Measurements from ENCODE around the gene U2SURP.
"Not testable (repeated sequence)": the region's sequence is repeated elsewhere in the genome, so short reads cannot be mapped to it uniquely, and the experiment has no call there.

Gene U2SURP

DNA sequence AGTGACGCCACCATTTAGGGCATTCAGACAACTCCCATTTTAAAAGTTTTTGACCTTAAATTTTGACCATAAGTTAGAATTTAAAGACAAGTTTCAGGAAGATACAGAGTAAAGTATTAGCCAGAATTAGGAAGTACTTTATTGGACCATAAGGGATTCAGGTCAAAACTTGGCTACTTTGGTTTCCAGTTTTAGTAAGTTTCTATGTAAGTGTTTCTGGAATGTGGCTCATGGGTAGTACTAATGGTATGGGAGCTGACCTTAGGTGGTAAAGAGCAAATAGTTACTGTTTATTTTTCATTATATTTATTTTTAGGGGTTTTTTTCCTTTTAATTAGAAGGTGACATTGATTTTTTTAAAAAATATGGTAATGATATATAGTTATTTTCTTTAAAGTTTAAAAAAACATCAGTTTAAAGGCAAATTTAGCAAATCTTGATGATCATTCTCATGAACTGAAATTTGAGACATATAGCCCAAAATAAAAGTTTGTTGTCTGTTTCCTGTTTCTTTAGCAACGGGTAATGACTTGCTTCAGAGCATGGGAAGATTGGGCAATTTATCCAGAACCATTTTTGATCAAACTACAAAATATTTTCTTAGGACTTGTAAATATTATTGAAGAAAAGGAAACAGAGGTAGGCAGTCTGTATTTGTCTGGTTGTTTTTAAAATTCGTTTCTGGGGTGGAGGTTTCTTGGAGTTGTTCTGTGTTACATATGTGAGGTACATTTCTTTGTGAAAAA is 34.3 kb downstream of the U2SURP start:
- TF ChIP-seq, protein P1, sequence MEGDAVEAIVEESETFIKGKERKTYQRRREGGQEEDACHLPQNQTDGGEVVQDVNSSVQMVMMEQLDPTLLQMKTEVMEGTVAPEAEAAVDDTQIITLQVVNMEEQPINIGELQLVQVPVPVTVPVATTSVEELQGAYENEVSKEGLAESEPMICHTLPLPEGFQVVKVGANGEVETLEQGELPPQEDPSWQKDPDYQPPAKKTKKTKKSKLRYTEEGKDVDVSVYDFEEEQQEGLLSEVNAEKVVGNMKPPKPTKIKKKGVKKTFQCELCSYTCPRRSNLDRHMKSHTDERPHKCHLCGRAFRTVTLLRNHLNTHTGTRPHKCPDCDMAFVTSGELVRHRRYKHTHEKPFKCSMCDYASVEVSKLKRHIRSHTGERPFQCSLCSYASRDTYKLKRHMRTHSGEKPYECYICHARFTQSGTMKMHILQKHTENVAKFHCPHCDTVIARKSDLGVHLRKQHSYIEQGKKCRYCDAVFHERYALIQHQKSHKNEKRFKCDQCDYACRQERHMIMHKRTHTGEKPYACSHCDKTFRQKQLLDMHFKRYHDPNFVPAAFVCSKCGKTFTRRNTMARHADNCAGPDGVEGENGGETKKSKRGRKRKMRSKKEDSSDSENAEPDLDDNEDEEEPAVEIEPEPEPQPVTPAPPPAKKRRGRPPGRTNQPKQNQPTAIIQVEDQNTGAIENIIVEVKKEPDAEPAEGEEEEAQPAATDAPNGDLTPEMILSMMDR (IDR thresholded peaks at IDR 0.05; ENCODE audit: insufficient read depth, low read depth, low read length, missing control alignments), result no peak
- H3K4me3 ChIP-seq (ENCODE audit: low read depth, low read length), result no peak overlapping the region
- DNase-seq (ENCODE audit: low read depth), result no peak

DNA sequence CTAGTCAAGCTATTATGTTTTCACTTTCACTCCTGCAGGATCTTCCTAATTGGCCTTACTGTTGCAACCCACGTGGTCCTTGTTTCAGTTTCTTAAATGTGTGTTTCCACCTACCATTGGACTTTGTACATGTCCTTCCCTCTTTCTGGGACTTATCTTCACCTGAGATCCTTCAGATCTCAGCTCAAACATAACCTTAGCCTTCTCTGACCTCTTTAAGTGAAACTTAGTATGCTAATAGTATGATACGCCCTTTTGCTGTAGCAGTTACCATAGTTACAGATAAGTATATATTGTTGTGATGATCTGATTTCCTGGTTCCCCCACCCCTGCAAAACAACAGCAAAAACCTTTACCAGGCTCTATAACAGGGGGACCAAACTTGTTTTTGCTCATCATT is 35.2 kb downstream of the U2SURP start:
- TF ChIP-seq, protein P1 (IDR thresholded peaks at IDR 0.05; ENCODE audit: insufficient read depth, low read depth, low read length, missing control alignments), result no peak
- no peak overlapping the region for H3K4me3 ChIP-seq (ENCODE audit: low read depth, low read length)
- no peak for DNase-seq (ENCODE audit: low read depth)

DNA sequence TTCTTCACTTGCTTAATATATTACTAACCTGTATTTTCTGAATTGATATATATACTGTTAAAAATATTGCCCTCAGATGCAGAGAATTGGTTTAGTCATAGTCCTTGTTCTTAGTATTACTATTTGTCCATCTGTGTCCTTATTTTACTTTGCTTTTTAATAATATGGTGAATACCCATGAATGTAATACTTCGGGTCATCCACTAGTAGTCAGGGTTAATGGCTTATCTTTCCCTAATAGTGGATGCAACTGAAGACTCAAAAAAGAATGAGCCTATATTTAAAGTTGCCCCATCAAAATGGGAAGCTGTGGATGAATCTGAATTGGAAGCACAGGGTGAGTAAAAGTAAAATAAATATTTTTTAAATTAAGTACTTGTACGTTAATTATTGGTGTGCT is 36.5 kb downstream of the U2SURP start:
- DNase-seq (ENCODE audit: low read depth), result peak; percentile 5
- TF ChIP-seq, protein P1 (IDR thresholded peaks at IDR 0.05; ENCODE audit: insufficient read depth, low read depth, low read length, missing control alignments), result peak; percentile 22
- no peak overlapping the region for H3K4me3 ChIP-seq (ENCODE audit: low read depth, low read length)

DNA sequence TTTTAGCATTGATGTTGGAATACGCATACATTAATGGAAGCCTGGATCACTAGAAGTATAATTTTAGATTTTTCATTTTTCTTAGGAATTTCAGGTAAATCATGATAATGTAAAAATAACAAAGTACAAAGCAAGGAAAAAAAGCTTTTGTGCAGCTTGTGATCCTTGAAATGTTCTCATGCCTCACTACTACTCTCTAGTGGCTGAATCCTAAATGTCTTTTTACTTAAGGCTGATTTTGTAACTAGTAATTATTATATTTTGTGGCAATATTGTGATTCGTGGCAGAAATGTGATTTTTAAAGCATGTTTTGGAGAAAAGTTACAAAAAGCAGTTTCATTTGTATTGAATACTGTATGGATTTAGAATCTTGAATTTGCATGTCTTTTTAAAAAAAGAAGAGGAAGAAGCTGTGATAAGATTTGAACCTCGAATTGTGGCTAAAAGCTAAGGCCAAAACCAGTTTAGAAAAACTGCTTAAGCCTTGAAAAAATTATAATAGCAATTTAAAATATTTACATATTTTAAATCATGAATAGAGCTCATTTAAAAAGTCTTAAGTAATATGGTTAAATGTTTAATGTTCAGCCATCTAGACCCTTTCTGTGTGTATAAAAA is 39.0 kb downstream of the U2SURP start:
- H3K4me3 ChIP-seq (ENCODE audit: low read depth, low read length), result no peak overlapping the region
- TF ChIP-seq, protein P1 (IDR thresholded peaks at IDR 0.05; ENCODE audit: insufficient read depth, low read depth, low read length, missing control alignments), result peak; percentile 30
- peak; percentile 29 for DNase-seq (ENCODE audit: low read depth)

DNA sequence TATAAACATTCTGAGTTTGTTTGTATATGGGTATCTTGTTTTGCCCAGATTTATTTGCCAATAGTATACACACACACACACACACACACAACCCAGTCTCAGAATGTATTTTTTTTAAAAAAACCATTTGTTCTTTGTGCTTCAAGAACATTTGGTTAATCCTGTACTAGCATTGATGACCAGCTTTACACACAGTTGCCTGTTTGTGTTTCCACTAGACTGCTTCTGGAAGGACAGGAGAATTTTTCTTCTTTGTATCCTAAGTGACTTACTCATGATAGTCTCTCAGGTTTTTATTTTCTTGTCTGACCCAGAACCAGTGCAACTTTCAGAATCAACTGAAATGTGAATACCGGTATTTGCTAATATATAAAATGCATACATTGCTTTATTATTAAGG is 40.5 kb downstream of the U2SURP start:
- no peak for DNase-seq (ENCODE audit: low read depth)
- no peak overlapping the region for H3K4me3 ChIP-seq (ENCODE audit: low read depth, low read length)
- TF ChIP-seq, protein P1 (IDR thresholded peaks at IDR 0.05; ENCODE audit: insufficient read depth, low read depth, low read length, missing control alignments), result no peak

DNA sequence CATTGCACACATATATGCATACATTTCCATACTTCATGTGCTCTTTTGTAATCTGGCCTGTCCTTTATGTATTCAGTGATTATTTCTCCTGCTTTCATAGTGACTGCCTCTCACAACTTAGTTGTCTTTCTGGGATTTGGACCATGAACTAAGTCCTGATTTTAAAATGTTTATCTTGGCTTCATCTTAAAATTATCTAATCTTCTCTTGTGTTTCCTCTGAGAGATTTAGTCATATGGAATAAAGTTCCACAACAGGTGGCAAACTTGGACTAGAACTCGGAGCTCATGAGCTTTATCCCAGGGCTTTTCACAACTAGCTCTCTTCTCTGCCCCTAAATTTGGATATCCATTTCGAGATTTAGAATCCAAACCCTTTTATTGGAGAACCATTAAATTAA is 44.3 kb downstream of the U2SURP start:
- no peak overlapping the region for H3K4me3 ChIP-seq (ENCODE audit: low read depth, low read length)
- no peak for DNase-seq (ENCODE audit: low read depth)
- TF ChIP-seq, protein P1 (IDR thresholded peaks at IDR 0.05; ENCODE audit: insufficient read depth, low read depth, low read length, missing control alignments), result no peak

DNA sequence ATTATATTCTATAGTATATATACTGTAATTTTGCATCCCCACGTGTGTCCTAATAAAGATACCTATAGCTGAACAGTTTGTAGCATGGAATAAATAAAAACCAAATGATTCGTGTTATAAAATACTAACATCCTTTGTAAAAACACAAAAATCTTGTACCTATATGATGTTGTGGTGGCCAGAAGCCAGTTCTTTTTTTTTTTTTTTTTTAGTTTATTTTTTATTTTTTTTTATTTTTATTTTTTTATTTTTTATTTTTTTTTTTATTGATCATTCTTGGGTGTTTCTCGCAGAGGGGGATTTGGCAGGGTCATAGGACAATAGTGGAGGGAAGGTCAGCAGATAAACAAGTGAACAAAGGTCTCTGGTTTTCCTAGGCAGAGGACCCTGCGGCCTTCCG is 44.7 kb downstream of the U2SURP start:
- DNase-seq (ENCODE audit: low read depth); H3K4me3 ChIP-seq (ENCODE audit: low read depth, low read length): not testable (repeated sequence)
